ENCODE measurements around the gene RASD1. TPM values are rescaled to one million over a fixed set of nuclear protein-coding genes. Genes with fewer than 3 reads are reported as not detected.

Gene RASD1
- total and polyA plus RNA-seq, 2 of the 4 experiments (the other 2 are of a cell fraction): 0.54 to 1.8 TPM

- TF ChIP-seq SMC3 (IDR thresholded peaks at IDR 0.05; ENCODE audit: low read depth, low read length) (no peak), MXI1 (IDR thresholded peaks at IDR 0.05; ENCODE audit: borderline replicate concordance, low read depth, low read length) (no peak), CEBPB (IDR thresholded peaks at IDR 0.05; ENCODE audit: low read depth, low read length) (no peak), CHD1 (IDR thresholded peaks at IDR 0.05; ENCODE audit: low read depth, low read length) (no peak), USF2 (IDR thresholded peaks at IDR 0.05; ENCODE audit: low read depth, low read length) (no peak), ELK1 (IDR thresholded peaks at IDR 0.05; ENCODE audit: borderline replicate concordance, low read depth, low read length) (no peak), POLR2A (IDR thresholded peaks at IDR 0.05; ENCODE audit: low read depth, low read length) (no peak), CTCF (conservative IDR thresholded peaks at IDR 0.05; ENCODE audit: low read depth, low read length) (no peak), FOS (IDR thresholded peaks at IDR 0.05; ENCODE audit: low read depth, low read length) (no peak), MAFK (IDR thresholded peaks at IDR 0.05; ENCODE audit: low read depth, low read length) (no peak), NFE2L2 (IDR thresholded peaks at IDR 0.05; ENCODE audit: low read depth, low read length) (no peak), MAZ (IDR thresholded peaks at IDR 0.05; ENCODE audit: borderline replicate concordance, low read depth, low read length) (no peak), RFX5 (IDR thresholded peaks at IDR 0.05; ENCODE audit: low read depth, low read length) (no peak), BHLHE40 (IDR thresholded peaks at IDR 0.05; ENCODE audit: low read depth, low read length) (no peak), RCOR1 (IDR thresholded peaks at IDR 0.05; ENCODE audit: insufficient replicate concordance, low read length) (no peak), RAD21 (IDR thresholded peaks at IDR 0.05; ENCODE audit: low read length) (no peak)
- Histone ChIP-seq H2AFZ (replicated peaks; ENCODE audit: low read length, poor library complexity) (no peak overlapping the region), H3K27me3 (ENCODE audit: control insufficient read depth, insufficient read depth, low read length) (0 out of 2 replicates have a peak, but pooled peaks cover 1% of the 10 kb centered on the region), H3K4me2 (ENCODE audit: low read depth, low read length) (no peak overlapping the region), H3K23ac (ENCODE audit: low read depth, low read length) (no peak overlapping the region), H3K4me3 (ENCODE audit: insufficient read depth, low read depth, low read length) (no peak overlapping the region), H2BK120ac (ENCODE audit: low read depth, low read length) (no peak overlapping the region), H2AK9ac (replicated peaks; ENCODE audit: low read depth, low read length, poor library complexity) (peak overlapping the region; percentile 25), H3K56ac (ENCODE audit: extremely low read depth, insufficient read depth, low read length) (no peak overlapping the region), H2BK20ac (ENCODE audit: low read depth, low read length) (no peak overlapping the region), H3K14ac (replicated peaks; ENCODE audit: low read depth, low read length) (no peak overlapping the region), H2BK5ac (ENCODE audit: low read depth, low read length, poor library complexity, severe bottlenecking) (no peak overlapping the region), H3K36me3 (ENCODE audit: control insufficient read depth, insufficient read depth, low read length) (no peaks in the 10 kb centered on the region), H3K18ac (ENCODE audit: low read depth, low read length) (no peak overlapping the region), H3K4ac (ENCODE audit: low read depth, low read length) (no peak overlapping the region), H2BK15ac (ENCODE audit: low read depth, low read length) (no peak overlapping the region), H4K8ac (ENCODE audit: low read depth in 2 of 2, low read length in 2 of 2) (no peak overlapping the region), H3K9me1 (ENCODE audit: insufficient read depth, low read length) (no peaks in the 10 kb centered on the region; the same call in 1 of the 2 replicates), H3K9ac (ENCODE audit: low read depth, low read length) (no peak overlapping the region), H3K4me1 (ENCODE audit: control insufficient read depth, insufficient read depth, low read length) (peaks cover 9% of the 10 kb centered on the region), H2AK5ac (ENCODE audit: low read depth, low read length) (no peak overlapping the region), H4K5ac (ENCODE audit: low read depth, low read length) (no peak overlapping the region), H4K91ac (ENCODE audit: insufficient read depth, low read depth, low read length) (no peak overlapping the region), H3K79me1 (ENCODE audit: low read depth in 1 of 2, low read length in 2 of 2) (no peaks in the 10 kb centered on the region), H3K9me3 (ENCODE audit: control insufficient read depth, insufficient read depth, low read length) (no peaks in the 10 kb centered on the region), H4K20me1 (ENCODE audit: insufficient read depth, low read length) (peaks cover 18% of the 10 kb centered on the region), H3K27ac (ENCODE audit: insufficient read depth, low read length) (no peak overlapping the region)
- ChIA-PET POLR2A (ENCODE audit: unreplicated experiment) (no interaction called here), CTCF (interaction anchor here (0.6 kb wide), 1 partner anchor 14 kb away, joined by 3 read pairs; no protein-coding TSS in a partner anchor)
- 85% methylated on average over 3 of the region's 11 CpGs; no CpG with 5 or more reads in 1 of the 2 experiments for WGBS, 2 experiments (ENCODE audit: extremely low coverage in 2 of 2, insufficient read length in 1 of 2)
- in situ Hi-C loops (cut with MboI; ENCODE audit: low sequenced_read_pairs): no loop called here
- dilution Hi-C loops (cut with HindIII; ENCODE audit: low sequenced_read_pairs, unreplicated experiment): no loop called here
- intact Hi-C loops (cut with micrococcal nuclease): no loop called here
- ATAC-seq (ENCODE audit: low read depth): no peak
- no TSS peak for BruUV-seq (replicated peaks)
- DNase-seq: no peak
These were observed 11.9 kb upstream of the RASD1 start for GRCh38 chr17:17508019-17508535.
